Measurements from ENCODE around the gene PIK3R2.

- TF ChIP-seq CTCF (IDR thresholded peaks at IDR 0.05; ENCODE audit: low read length) (no peak), EZH2 (IDR thresholded peaks at IDR 0.05; ENCODE audit: borderline replicate concordance, low read length) (no peak)
Observed at GRCh38 chr19:18174983-18175382, 22.0 kb downstream of the PIK3R2 start.

All from OCI-LY1 (cell line).